ES-I3 (cell line): ENCODE results near the gene CAPN9.
"Not testable (repeated sequence)": the region's sequence is repeated elsewhere in the genome, so short reads cannot be mapped to it uniquely, and the experiment has no call there.

Experiments used
- H3K36me3 ChIP-seq: 2 replicates; pipeline ENCODE4 v1.6.1; 2013; ENCODE audit warnings: mild to moderate bottlenecking, low read length, control low read depth, moderate library complexity; ENCODE audit not compliant: insufficient read depth
- H3K4me1 ChIP-seq: 2 replicates; pipeline ENCODE4 v1.6.1; 2013; ENCODE audit warnings: mild to moderate bottlenecking, control low read depth, low read length; ENCODE audit not compliant: insufficient read depth
- H3K9ac ChIP-seq: 2 replicates; pipeline ENCODE4 v1.6.1; 2013; ENCODE audit warnings: low read depth, mild to moderate bottlenecking, low read length, moderate library complexity
- H3K9me3 ChIP-seq: 2 replicates; pipeline ENCODE4 v1.6.1; 2013; ENCODE audit warnings: mild to moderate bottlenecking, low read length, moderate library complexity; ENCODE audit not compliant: control insufficient read depth, insufficient read depth

CAPN9 gene

DNA sequence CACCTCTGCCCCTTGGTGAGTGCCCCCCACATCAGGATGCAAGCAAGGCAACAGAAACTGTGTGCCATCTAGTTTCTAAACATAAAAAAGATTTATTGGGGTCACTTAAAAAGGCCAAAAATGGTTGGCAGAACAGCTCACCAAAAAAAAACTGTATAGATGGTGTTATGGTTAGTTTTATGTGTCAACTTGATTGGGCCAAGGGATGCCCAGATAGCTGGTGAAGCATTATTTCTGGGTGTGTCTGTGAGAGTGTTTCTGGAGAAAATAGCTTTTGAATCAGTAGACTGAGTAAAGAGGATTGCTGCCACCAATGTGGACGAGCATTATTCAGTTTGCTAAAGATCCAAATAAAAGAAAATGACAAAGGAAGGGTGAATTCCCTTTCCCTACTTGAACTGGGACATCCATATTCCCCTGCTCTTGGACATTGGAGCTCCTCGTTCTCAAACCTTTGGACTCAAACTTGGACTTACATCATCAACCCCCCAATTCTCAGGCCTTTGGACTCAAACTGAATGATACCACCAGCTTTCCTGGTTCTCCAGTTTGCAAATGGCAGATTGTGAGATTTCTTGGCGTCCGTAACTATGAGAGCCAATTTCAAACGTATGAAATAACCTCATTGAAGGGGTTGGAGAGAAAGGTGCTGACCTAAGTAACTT is 16.9 kb downstream of the CAPN9 start:
- no peaks in the 10 kb centered on the region for H3K36me3 ChIP-seq
- peaks cover 4% of the 10 kb centered on the region; the same call in 1 of the 2 replicates for H3K4me1 ChIP-seq
- no peaks in the 10 kb centered on the region for H3K9me3 ChIP-seq
- H3K9ac ChIP-seq = no peak overlapping the region

DNA sequence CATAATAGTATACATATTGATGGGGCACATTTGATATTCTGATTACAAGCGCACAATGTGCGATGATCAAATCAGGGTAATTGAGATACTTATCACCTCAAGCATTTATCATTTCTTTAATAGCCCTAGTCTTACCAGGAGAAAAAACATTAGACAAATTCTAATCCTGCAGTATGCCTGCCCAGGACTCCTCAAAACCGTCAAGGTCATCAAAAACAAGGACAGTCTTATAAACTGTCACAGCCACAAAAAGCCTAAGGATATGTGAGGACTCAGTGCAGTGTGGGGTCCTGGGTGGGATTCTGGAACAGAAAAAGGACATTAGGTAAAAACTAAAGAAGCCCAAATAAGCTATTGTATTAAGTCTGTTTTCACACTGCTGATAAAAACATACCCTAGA is 19.1 kb downstream of the CAPN9 start:
- peaks cover 6% of the 10 kb centered on the region; the same call in 1 of the 2 replicates for H3K4me1 ChIP-seq
- no peaks in the 10 kb centered on the region for H3K9me3 ChIP-seq
- H3K9ac ChIP-seq = no peak overlapping the region
- no peaks in the 10 kb centered on the region for H3K36me3 ChIP-seq

DNA sequence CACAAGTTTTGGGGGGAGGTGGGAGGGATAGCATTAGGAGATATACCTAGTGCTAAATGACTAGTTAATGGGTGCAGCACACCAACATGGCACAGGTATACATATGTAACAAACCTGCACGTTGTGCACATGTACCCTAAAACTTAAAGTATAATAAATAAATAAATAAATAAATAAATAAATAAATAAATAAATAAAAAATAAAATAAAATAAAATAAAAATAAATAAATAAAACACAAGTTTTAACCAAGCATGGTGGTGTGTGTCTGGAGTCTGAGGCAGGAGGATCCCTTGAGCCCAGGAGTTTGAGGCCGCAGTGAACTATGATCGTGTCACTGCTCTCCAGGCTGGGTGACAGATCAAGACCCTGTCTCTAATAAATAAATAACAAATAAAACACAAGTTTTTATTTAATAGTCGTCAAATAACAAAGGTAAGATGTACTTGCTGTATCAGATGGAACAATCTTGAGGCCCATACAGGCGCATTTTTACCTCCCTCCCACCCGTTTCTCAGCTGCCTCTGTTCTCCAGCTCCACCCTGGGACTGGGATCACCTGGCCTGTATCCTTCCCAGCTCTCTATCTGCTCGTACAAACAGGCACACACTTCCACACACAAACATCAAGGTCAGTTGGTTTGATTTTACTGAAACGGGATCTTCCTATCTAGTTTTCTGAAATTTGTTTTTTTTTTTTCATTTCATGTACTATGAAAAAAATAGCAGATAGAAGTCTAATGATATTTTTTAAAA is 20.8 kb downstream of the CAPN9 start:
- H3K4me1 ChIP-seq, H3K9ac ChIP-seq, H3K36me3 ChIP-seq, H3K9me3 ChIP-seq: not testable (repeated sequence)

DNA sequence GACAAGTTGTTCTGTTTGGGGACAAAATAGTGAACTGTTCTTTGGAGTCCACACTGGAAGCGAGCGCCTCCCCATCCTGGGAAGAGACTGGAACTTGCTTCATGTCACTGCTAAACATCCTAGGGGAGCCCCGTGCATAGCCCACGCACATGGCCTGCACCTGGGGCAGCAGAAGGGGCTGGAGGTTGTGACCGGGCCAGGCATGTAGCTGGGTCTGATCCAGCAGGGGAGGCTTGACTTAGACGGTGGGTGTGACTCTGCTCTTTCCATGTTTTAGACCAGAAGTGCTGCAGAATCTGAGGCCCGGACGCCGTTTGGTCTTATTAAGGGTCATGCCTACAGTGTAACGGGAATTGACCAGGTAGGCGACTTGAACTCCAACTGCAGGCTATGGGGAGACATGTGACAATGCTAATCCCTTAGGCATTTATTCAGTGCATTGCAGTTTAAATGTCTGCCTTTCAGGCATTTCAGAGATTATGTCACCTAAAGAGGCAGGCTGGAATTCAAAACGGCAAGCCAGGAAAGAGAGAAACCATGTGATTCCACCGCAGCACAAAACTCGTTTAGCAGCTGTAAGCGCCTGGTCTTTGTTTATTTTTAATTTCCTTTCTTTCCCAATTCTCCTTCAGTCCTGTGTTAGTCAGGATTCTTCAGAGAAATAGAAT is 21.8 kb downstream of the CAPN9 start:
- no peaks in the 10 kb centered on the region for H3K36me3 ChIP-seq
- peaks cover 6% of the 10 kb centered on the region; the same call in 1 of the 2 replicates for H3K4me1 ChIP-seq
- H3K9me3 ChIP-seq = no peaks in the 10 kb centered on the region
- no peak overlapping the region for H3K9ac ChIP-seq

DNA sequence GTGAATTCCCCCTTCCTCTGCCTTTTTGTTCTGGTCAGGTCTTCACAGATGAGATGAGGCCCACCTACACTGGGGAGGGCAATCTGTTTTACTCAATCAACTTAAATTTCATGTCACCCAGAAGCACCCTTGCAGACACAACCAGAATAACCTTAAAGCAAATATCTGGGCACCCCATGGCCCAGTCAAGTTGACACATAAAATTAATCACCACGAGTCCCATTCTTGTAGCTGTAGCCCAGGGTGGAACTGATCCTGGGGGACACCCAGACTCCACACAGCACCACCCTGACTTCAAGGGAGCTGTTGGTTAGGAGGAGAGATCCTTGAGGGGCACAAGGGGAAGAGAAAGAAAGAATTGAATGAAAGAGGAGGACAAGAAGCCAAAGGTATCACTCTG is 23.1 kb downstream of the CAPN9 start:
- Histone ChIP-seq H3K4me1 (peaks cover 6% of the 10 kb centered on the region; the same call in 1 of the 2 replicates), H3K9me3 (no peaks in the 10 kb centered on the region), H3K9ac (no peak overlapping the region), H3K36me3 (no peaks in the 10 kb centered on the region)

DNA sequence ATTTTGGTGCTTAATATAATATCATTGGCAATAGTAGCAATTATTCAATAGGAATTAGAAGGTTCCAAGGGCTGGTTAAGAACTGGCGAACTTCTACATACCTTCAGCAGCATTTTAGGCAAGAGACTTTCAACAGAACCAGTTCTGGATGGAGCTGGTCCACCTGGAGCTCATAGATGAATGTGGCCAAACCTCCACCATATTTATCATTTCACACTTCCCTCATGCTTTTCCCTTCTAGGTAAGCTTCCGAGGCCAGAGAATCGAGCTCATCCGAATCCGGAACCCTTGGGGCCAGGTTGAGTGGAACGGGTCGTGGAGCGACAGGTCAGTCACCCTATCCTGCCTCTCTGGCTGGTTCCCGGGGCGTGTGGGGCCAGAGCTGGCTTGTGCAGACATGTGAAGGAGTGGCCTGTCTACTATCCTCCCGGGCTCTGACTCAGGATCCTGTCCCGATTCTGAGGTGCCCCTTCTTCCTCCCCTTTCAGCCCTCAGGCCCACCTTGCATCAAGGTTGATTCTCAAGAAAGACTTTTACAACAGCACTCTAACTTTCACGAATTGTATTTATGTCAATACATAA is 24.7 kb downstream of the CAPN9 start:
- no peaks in the 10 kb centered on the region for H3K36me3 ChIP-seq
- no peak overlapping the region for H3K9ac ChIP-seq

DNA sequence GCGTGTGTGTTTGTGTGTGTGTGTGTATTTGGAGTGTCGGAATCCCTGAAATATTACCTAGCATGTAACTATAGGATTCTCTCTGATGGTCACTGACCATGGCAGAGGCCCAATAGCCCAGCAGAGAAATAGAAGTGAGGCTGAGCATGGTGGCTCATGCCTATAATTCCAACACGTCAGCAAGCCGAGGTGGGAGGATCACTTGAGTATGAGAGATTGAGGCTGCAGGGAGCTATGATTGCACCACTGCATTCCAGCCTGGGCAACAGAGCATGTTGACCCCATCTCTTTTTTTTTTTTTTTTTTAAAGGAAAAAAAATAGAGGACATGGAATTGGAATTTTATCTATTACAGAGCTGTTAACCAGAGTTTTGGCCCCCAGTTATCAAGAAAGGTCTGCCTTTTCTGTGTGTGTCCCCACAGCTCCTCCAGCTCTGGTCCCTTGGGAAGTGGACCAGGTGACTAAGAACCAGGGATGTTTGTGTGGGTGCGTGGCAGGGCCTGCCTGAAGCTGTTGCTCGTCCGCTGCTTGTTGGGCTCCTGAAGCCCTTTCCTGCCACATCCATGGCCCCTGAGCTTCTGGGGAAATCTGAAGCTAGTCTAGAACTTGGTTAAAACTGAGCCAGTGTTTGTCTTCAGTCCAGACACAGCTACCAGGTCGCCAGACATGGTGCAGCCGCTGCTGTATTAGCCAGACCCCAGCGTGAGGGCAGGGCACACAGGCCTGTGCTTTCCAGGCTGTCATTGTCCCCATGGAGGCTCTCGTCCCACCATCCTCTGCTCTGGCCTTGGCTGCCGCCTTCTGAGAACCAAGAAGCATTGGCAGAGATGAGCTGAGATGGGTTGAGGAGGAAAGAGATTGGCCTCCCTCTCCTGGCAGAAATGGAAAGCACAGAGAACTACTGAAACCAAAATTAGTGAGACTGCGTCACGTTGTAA is 25.5 kb downstream of the CAPN9 start:
- Histone ChIP-seq H3K9ac (no peak overlapping the region), H3K4me1 (peaks cover 6% of the 10 kb centered on the region; the same call in 1 of the 2 replicates), H3K9me3 (no peaks in the 10 kb centered on the region), H3K36me3 (no peaks in the 10 kb centered on the region)

More for the DNA sequence above, 24.7 kb downstream of the CAPN9 start:
- no peaks in the 10 kb centered on the region for H3K9me3 ChIP-seq
- peaks cover 6% of the 10 kb centered on the region; the same call in 1 of the 2 replicates for H3K4me1 ChIP-seq

DNA sequence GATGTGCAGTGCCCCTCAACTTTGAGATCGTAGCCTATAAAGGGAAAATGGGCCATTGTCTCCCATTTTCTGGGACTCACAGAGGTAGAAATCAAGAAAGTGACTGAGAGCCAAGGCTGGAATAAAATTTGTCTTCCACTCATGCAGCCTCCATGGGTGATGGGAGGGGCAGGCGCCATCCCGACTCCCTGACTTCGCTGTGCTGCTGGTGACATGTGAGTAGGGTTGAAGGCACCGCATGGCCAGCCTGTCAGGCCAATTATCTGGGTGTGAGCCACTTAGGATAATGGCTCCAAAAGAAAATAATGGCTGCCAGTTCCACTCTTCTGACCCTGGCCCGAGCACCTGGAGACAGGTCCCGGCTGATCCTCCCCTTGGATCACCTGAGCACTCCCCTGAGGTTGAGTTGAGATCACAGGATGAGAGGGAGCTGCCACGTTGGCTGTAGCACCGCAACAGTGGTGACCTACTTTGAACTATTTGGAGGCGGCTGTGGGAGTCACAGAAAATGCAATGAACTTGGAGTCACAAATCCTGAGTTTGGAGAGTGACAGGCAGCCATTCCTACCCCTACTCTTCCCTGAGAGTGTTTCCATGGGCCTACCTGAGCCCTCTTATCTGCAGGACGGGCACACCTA is 26.3 kb downstream of the CAPN9 start:
- Histone ChIP-seq H3K9ac (no peak overlapping the region), H3K9me3 (no peaks in the 10 kb centered on the region), H3K36me3 (no peaks in the 10 kb centered on the region), H3K4me1 (peaks cover 6% of the 10 kb centered on the region; the same call in 1 of the 2 replicates)

DNA sequence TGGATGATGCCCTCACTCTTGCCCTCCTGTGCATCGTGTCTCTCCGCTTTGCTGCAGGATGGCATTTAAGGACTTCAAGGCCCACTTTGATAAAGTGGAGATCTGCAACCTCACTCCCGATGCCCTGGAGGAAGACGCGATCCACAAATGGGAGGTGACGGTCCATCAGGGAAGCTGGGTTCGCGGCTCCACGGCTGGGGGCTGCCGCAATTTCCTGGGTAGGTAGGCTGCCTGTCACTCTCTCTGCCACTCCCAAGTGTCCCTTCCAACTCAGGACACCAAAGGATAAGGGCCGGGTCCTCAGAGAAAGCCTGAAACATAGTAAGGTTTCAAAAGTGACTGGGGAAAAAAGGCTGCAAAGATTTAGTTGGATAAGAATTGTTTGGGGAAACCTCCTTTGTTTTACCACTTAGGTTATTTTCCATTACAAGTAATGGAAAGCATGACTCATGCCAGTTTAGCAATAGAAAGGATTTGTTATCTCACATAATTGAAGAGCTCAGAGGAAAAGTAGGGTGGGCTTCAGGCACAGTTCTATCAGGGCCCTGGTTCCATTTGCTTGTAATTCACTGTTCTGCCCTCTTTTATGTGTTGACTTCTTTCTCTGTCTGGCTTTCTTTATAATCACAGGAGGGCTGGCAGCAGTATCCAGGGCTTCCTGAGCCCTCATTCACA is 31.9 kb downstream of the CAPN9 start:
- Histone ChIP-seq H3K36me3 (no peaks in the 10 kb centered on the region), H3K4me1 (peaks cover 3% of the 10 kb centered on the region; the same call in 1 of the 2 replicates), H3K9ac (no peak overlapping the region), H3K9me3 (no peaks in the 10 kb centered on the region; the same call in 1 of the 2 replicates)

DNA sequence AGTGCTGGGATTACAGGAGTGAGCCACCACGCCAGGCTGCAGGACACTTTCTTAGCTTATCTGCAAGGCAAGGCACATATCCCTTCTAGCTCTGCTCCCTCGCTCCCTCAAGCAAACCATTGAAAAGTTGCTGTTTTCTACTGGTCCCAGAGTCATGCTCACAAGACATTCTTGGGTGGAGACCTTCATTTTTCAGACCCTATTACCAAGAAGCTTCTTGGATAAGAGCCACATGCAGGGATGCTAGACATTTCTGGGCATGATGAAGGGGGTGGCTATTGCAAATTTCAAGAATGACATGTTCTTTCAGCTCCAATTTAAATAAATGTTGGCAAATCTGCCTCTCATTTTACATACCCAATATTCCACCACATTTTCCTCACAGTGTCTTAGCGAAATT is 33.9 kb downstream of the CAPN9 start:
- H3K36me3 ChIP-seq = no peaks in the 10 kb centered on the region
- no peak overlapping the region for H3K9ac ChIP-seq
- H3K9me3 ChIP-seq = no peaks in the 10 kb centered on the region; the same call in 1 of the 2 replicates
- peaks cover 8% of the 10 kb centered on the region; the same call in 1 of the 2 replicates for H3K4me1 ChIP-seq

DNA sequence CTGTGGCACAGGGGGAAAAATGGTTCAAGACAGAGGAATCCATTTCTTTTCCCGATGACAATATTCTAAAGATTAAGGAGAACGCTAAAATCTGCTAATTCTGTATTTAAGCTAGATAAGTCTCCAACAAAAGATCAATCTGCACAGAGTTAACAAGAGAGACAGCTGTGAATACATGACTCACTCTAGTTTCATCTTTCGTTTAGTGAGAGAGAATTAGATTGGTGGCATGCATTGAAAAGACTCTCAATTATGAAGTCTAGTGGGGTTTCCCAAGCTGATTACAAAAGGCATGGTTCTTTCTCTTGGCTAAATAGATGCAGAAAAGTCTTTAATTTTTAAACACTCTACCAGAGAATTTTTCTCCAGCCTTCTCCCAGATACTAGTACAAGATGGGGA is 34.4 kb downstream of the CAPN9 start:
- Histone ChIP-seq H3K9me3 (no peaks in the 10 kb centered on the region; the same call in 1 of the 2 replicates), H3K36me3 (no peaks in the 10 kb centered on the region), H3K9ac (no peak overlapping the region), H3K4me1 (peaks cover 8% of the 10 kb centered on the region; the same call in 1 of the 2 replicates)

DNA sequence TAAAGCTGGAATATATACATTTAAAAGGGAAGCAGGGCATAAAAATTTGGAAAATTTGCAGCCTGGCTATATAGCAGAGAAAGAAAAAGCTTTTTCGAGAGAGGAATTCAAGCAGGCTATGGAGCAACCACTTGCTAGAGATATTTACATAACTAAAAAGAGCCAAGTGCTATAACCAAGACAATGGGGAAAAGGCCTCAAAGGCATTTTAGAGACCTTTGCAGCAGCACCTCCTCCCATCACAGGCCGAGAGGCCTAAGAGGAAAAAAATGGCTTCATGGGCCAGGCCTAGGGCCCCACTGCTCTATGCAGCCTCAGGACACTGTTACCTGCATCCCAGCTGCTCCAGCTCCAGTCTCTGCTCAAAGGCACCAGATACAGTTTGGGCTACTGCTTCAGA is 37.0 kb downstream of the CAPN9 start:
- Histone ChIP-seq H3K9ac (no peak overlapping the region), H3K36me3 (no peaks in the 10 kb centered on the region), H3K4me1 (peaks cover 8% of the 10 kb centered on the region; the same call in 1 of the 2 replicates), H3K9me3 (no peaks in the 10 kb centered on the region; the same call in 1 of the 2 replicates)
